ENCODE measurements around the gene PIGB. TPM values are rescaled to one million over a fixed set of nuclear protein-coding genes. Genes with fewer than 3 reads are reported as not detected.

Gene PIGB
- total RNA-seq, 1 experiment from 2014 or later: 15.1 TPM

DNA sequence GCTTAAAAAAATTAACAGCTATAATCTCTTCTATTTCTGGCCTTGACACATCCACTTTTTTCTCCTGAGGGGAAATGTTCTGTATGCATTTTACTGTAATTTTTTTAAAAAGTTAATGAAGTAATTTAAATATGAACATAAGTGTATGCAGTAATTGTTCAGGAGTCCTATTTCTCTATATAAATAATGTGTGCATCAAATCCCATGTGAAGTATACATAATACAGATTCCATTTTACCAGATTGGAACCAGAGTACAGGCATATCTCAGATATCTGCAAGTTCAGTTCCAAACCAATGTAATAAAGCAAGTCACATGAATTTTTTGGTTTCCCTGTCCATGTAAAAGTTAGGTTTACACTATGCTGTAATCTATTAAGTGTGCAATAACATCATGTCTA lies 62.6 kb downstream of the PIGB start:
- ChIA-PET RAD21 (ENCODE audit: low non-redundant PET in 1 of 2, low total read pairs in 2 of 2, uncharacterized antibody in 2 of 2, unreplicated experiment in 2 of 2) (no interaction called here), CTCF (no interaction called here), POLR2A (no interaction called here)
- Histone ChIP-seq H3K4me2 (ENCODE audit: low read length) (no peak overlapping the region), H3K36me3 (ENCODE audit: control insufficient read depth in 1 of 2, insufficient read depth in 2 of 2, low read length in 2 of 2) (no peaks in the 10 kb centered on the region), H3K9ac (ENCODE audit: low read length) (no peak overlapping the region), H3K4me3 (replicated peaks in 1 of 2; ENCODE audit: low read depth in 1 of 2, low read length in 2 of 2) (no peak overlapping the region), H4K20me1 (ENCODE audit: insufficient read depth) (no peaks in the 10 kb centered on the region), H3K9me3 (ENCODE audit: control insufficient read depth in 1 of 2, insufficient read depth in 1 of 2, low read depth in 1 of 2, low read length in 2 of 2) (no peaks in the 10 kb centered on the region), H3K27me3 (ENCODE audit: insufficient read depth, low read length) (no peaks in the 10 kb centered on the region), H3K9me2 (ENCODE audit: insufficient read depth) (no peaks in the 10 kb centered on the region), H3K4me1 (ENCODE audit: control insufficient read depth in 1 of 2, insufficient read depth in 2 of 2, low read length in 2 of 2) (no peaks in the 10 kb centered on the region), H3K79me2 (ENCODE audit: insufficient read depth, low read length) (no peaks in the 10 kb centered on the region), H2AFZ (ENCODE audit: low read depth, low read length, poor library complexity, severe bottlenecking) (no peak overlapping the region), H3K27ac (ENCODE audit: low read depth, low read length) (no peak overlapping the region)
- DNase-seq (ENCODE audit: low read depth, low spot score) (no peak), ATAC-seq (no peak)
- TF ChIP-seq EZH2 (IDR thresholded peaks at IDR 0.05): no peak
- TF ChIP-seq POLR2AphosphoS5 (IDR thresholded peaks at IDR 0.05; ENCODE audit: low read depth, low read length): no peak
- no peak for TF ChIP-seq RAD21 (IDR thresholded peaks at IDR 0.05; ENCODE audit: low read depth)
- no peak for TF ChIP-seq TCF7L2 (IDR thresholded peaks at IDR 0.05; ENCODE audit: borderline replicate concordance, extremely low read depth, insufficient read depth, insufficient read length)
- TF ChIP-seq, protein P1, sequence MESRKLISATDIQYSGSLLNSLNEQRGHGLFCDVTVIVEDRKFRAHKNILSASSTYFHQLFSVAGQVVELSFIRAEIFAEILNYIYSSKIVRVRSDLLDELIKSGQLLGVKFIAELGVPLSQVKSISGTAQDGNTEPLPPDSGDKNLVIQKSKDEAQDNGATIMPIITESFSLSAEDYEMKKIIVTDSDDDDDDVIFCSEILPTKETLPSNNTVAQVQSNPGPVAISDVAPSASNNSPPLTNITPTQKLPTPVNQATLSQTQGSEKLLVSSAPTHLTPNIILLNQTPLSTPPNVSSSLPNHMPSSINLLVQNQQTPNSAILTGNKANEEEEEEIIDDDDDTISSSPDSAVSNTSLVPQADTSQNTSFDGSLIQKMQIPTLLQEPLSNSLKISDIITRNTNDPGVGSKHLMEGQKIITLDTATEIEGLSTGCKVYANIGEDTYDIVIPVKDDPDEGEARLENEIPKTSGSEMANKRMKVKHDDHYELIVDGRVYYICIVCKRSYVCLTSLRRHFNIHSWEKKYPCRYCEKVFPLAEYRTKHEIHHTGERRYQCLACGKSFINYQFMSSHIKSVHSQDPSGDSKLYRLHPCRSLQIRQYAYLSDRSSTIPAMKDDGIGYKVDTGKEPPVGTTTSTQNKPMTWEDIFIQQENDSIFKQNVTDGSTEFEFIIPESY (IDR thresholded peaks at IDR 0.05; ENCODE audit: extremely low read depth, insufficient replicate concordance, low read length): no peak
- TF ChIP-seq, protein P2, sequence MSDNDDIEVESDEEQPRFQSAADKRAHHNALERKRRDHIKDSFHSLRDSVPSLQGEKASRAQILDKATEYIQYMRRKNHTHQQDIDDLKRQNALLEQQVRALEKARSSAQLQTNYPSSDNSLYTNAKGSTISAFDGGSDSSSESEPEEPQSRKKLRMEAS (IDR thresholded peaks at IDR 0.05): no peak
- TF ChIP-seq CEBPB (IDR thresholded peaks at IDR 0.05; ENCODE audit: low read depth): no peak
- TF ChIP-seq ELF1 (IDR thresholded peaks at IDR 0.05; ENCODE audit: borderline replicate concordance, low read depth): no peak
- no peak for TF ChIP-seq CTCF (IDR thresholded peaks at IDR 0.05 in 2 of 3, conservative IDR thresholded peaks at IDR 0.05 in 1 of 3; ENCODE audit: borderline replicate concordance in 1 of 3, insufficient read depth in 1 of 3, low read depth in 2 of 3, low read length in 2 of 3)
- TF ChIP-seq ZFX (IDR thresholded peaks at IDR 0.05): no peak
- TF ChIP-seq YY1 (IDR thresholded peaks at IDR 0.05; ENCODE audit: extremely low read depth, insufficient replicate concordance, low read depth, low read length): no peak
- intact Hi-C loops (cut with micrococcal nuclease): no loop called here
- BruUV-seq (replicated peaks): no TSS peak

Measured in HCT116 (cell line).